Activated naive CD8-positive, alpha-beta T cell treated with anti-CD3 and anti-CD28 coated beads, Interleukin-2, amount 50 U/mL, for 24 hours (primary cell): ENCODE data around the gene CDH4.

ENCODE experiments used
- ATAC-seq: fragments of 150-1000 bp; cut with Tn5 transposase; one replicate; pipeline ENCODE4 v1.10.0; 2021
- DNase-seq: peaks from one replicate; pipeline ENCODE4 v3.0.0; 2021
- H3K27ac Mint-ChIP-seq: one replicate; pipeline ENCODE4 v1.8.0; 2021; ENCODE audit warnings: mild to moderate bottlenecking, mixed read lengths
- H3K27me3 Mint-ChIP-seq: one replicate; pipeline ENCODE4 v1.8.0; 2021; ENCODE audit warnings: mixed read lengths
- H3K36me3 Mint-ChIP-seq: one replicate; pipeline ENCODE4 v1.8.0; 2021; ENCODE audit warnings: low read depth, mixed read lengths
- H3K4me1 Mint-ChIP-seq: one replicate; pipeline ENCODE4 v1.8.0; 2021; ENCODE audit warnings: mixed read lengths
- H3K4me3 Mint-ChIP-seq: one replicate; pipeline ENCODE4 v1.8.0; 2021; ENCODE audit warnings: mild to moderate bottlenecking, moderate library complexity, mixed read lengths
- H3K9me3 Mint-ChIP-seq: one replicate; pipeline ENCODE4 v1.8.0; 2021; ENCODE audit warnings: mixed read lengths

Gene CDH4

DNA sequence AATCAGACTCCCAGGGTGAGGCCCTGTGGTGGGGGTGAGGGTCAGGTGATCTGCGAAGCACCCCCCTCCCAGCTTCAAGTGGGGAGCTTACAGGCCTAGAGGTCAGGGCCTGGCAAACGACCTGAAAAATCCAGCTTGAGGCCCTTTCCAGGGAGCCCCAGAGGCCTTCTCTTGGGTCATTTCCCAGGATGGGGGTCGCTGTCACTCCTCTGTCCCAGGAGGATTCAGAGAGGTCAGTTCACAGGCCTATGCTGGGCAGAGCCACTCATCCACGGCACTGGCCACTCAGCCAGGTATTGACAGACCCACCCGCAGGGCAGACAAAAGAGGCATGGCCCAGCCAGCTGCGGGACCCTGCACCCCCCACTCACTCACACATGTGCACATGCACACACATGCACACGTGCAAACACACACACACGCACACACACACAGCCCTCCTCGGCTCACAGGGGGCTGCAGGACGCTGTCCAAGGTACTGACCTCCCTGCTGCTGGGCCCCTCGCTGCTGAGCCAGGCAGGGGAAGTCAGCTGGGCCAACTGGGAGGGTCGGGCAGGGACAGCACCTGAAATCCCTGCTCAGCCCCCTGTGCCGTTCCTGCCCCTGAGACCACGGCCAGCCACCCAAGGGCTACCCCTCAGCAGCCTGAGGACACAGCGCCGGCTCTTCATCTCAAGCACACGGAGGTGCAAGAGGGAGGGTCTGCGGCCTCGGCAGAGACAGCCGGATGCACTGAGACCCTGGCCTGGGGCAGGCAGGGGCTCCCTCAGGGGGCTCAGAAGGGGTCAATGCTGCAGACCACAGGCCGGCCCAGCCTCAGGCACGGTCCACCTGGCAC is 699.9 kb downstream of the CDH4 start:
- DNase-seq (no peak), ATAC-seq (peak; percentile 28)
- peaks cover 3% of the 10 kb centered on the region for H3K27me3 Mint-ChIP-seq
- H3K4me3 Mint-ChIP-seq, result no peak overlapping the region
- no peaks in the 10 kb centered on the region for H3K4me1 Mint-ChIP-seq
- H3K9me3 Mint-ChIP-seq, result no peaks in the 10 kb centered on the region
- H3K36me3 Mint-ChIP-seq, result no peaks in the 10 kb centered on the region
- H3K27ac Mint-ChIP-seq, result no peak overlapping the region

DNA sequence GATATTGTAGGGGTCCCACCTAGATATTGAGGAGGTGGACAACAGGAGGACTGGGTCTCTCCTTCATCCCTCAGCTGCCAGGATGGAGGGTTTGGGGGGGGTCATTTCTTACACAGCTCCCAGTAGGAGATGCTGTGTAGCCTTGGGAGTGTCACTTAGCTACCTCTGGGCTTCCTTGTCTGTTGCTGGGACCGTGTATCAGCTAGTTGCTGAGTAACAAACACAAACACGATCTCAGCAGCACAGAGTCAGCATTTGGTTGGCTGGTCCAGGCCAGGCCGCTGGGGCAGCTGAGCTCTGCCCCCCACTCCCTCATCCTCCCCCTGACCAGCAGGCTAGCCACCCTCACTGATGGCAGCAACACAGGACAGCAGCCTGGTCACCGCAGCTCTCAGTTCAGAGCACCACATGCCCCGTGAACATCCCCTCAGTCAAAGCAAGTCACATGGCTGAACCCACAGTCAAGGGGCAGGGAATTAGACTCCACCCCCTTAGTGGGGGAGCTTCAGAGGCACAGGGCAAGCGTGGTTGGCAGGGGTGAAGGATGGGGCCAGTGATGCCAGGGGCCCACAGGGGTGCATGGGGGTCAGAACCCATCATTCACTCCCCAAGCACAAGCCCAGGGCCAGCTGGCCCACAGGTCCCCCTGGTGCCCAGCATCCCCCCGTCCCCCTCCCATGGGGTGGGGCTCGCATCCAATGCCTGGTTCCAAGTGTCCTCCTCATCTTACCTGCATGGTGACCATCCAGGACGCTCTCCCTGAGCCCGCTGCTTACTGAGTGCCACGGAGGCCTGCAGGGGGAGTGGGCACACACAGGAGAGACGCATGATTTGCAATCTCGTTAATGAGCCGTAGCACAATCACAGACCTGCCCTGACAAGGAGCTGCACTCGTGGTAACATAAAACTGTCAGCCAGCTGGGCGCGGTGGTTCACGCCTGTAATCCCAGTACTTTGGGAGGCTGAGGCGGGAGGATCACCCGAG is 701.3 kb downstream of the CDH4 start:
- Mint-ChIP-seq H3K27ac (no peak overlapping the region), H3K9me3 (no peaks in the 10 kb centered on the region), H3K27me3 (peaks cover 3% of the 10 kb centered on the region), H3K36me3 (no peaks in the 10 kb centered on the region), H3K4me1 (peaks cover 4% of the 10 kb centered on the region), H3K4me3 (no peak overlapping the region)
- DNase-seq (no peak), ATAC-seq (no peak)

DNA sequence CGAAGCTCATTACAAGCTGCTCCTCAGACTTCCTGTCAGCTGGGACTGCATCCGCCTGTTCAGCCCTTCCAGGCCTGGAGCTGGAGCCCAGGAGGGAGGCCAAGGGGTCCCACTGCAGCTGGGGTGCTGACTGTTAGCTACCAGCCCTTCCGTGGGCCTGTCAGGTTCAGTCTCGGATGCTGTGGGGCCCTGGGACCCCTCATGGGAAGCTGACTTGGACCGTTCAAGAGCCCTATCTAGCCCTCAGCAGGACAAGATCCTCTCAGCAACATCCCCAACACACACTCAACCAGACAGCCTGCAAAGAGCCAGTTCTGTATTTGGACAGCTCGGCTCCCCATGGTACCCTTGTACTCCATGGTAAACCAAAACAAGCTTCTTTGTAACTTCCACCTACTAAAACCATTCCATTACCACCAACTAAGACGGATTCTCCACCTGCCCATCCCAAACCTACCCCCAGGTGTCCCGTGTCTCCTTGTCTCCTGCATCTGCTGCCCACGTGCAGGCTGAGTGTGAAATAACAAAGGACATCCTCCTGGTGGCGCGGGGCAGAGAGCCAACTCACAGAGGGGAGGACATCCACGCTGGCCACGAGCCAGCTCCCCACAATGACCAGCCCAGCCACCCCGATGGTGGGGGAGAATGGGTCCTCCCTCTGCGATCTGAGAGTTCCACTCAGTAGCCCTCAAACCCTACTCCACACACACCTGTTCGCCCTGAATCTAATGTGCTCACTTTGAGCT is 702.4 kb downstream of the CDH4 start:
- peaks cover 3% of the 10 kb centered on the region for H3K27me3 Mint-ChIP-seq
- H3K9me3 Mint-ChIP-seq, result no peaks in the 10 kb centered on the region
- peaks cover 12% of the 10 kb centered on the region for H3K4me1 Mint-ChIP-seq
- no peak for ATAC-seq
- no peaks in the 10 kb centered on the region for H3K36me3 Mint-ChIP-seq
- H3K27ac Mint-ChIP-seq, result no peak overlapping the region
- no peak for DNase-seq
- H3K4me3 Mint-ChIP-seq, result no peak overlapping the region

DNA sequence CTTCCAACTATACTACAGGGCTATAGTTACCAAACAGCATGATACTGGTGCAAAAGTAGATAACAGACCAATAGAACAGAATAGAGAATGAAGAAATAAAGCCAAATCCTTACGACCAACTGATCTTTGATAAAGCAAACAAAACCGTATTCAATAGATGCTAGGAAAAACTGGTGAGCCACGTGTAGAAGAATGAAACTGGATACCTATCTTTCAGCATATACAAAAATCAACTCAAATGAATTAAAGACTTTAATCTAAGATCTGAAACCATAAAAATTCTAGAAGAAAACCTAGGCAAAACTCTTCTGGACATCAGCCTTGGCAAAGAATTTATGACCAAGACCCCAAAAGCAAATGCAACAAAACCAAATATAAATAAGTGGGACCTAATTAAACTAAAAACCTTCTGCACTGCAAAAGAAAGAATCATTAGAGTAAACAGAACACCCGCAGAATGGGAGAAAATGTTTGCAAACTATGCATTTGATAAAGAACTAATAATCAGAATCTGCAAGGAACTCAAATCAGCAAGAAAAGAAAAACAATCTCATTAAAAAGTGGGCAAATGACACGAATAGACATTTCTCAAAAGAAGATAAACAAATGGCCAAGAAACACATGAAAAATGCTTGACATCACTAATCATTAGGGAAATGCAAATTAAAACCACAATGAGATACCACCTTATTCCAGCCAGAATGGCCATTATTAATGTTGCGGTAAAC is 703.8 kb downstream of the CDH4 start:
- no peak overlapping the region for H3K27ac Mint-ChIP-seq

DNA sequence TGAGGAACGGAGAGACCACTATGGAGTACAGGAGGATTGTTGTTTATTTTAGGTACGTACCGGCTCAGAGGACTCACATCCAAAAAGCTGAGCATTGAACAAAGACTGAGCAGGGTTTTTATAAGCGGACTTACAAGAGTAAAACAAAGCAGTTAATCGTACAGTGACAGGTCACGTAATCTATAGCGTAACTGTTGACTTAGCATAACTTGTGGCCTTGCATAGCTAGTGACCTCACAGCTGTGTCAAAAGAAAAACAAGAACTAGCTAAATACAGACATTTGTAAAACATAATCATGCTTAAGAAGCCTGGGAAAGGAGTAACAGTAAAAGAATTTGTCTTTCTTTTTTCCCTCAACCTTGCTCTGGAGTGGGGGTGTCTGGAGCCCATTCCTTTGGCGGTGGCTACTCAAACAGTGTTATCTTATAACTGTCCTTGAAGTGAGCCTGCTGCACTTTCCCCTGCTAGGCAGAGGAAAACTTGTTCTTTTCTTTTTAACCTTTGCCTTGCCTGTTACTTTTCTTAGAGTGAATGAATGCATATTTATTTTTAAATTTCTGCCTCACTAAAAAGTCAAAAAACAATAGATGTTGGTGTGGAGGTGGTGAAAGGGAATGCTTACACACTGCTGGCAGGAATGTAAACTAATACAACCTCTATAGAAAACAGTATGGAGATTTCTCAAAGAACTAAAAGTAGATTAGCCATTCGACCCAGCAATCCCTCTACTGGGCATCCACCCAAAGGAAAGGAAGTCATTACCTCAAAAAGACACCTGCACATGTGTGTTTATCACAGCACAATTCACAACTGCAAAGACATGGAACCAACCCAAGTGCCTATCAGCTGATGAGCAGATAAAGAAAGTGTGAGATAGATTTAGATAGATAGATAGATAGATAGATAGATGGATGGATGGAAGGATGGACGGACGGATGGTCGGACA is 704.6 kb downstream of the CDH4 start:
- H3K27me3 Mint-ChIP-seq, result peaks cover 3% of the 10 kb centered on the region
- ATAC-seq (no peak), DNase-seq (no peak)
- no peak overlapping the region for H3K4me3 Mint-ChIP-seq
- no peaks in the 10 kb centered on the region for H3K36me3 Mint-ChIP-seq
- H3K9me3 Mint-ChIP-seq, result no peaks in the 10 kb centered on the region
- no peak overlapping the region for H3K27ac Mint-ChIP-seq
- peaks cover 12% of the 10 kb centered on the region for H3K4me1 Mint-ChIP-seq

More for the DNA sequence above, 703.8 kb downstream of the CDH4 start:
- H3K36me3 Mint-ChIP-seq, result no peaks in the 10 kb centered on the region
- DNase-seq (no peak), ATAC-seq (no peak)
- H3K4me3 Mint-ChIP-seq, result no peak overlapping the region
- H3K27me3 Mint-ChIP-seq, result peaks cover 3% of the 10 kb centered on the region
- no peaks in the 10 kb centered on the region for H3K9me3 Mint-ChIP-seq
- peaks cover 12% of the 10 kb centered on the region for H3K4me1 Mint-ChIP-seq

DNA sequence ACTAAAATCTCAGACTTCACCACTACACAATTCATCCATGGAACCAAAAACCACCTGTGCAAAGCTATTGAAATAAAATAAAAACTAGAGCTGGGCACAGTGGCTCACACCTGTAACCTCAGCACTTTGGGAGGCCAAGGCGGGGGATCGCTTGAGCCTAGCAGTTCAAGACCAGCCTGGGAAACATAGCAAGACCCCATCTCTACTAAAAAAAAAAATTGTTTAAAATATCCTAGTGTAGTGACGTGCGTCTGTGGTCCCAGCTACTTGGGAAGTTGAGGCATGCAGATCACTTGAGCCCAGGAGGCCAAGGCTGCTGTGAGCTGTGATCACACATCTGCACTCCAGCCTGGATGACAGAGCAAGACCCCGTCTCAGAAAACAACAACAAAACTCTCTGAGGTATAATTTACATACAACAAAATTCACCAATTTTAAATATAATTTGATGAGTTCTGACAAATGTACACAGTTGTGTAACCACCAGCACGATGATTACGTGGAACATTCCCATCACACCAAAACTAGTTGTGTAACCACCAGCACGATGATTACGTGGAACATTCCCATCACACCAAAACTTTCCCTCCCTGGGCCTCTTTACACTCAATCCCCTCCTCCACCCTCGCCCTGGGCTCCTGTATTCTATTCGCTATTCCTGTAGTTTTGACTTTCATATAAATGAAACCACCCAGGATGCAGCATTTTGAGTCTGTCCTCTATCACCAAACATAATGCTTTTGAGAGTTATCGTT is 706.1 kb downstream of the CDH4 start:
- Mint-ChIP-seq H3K4me1 (peaks cover 12% of the 10 kb centered on the region), H3K36me3 (no peaks in the 10 kb centered on the region), H3K27ac (no peak overlapping the region), H3K4me3 (no peak overlapping the region), H3K27me3 (no peaks in the 10 kb centered on the region), H3K9me3 (no peaks in the 10 kb centered on the region)
- peak; percentile 61 for ATAC-seq
- DNase-seq, result no peak

DNA sequence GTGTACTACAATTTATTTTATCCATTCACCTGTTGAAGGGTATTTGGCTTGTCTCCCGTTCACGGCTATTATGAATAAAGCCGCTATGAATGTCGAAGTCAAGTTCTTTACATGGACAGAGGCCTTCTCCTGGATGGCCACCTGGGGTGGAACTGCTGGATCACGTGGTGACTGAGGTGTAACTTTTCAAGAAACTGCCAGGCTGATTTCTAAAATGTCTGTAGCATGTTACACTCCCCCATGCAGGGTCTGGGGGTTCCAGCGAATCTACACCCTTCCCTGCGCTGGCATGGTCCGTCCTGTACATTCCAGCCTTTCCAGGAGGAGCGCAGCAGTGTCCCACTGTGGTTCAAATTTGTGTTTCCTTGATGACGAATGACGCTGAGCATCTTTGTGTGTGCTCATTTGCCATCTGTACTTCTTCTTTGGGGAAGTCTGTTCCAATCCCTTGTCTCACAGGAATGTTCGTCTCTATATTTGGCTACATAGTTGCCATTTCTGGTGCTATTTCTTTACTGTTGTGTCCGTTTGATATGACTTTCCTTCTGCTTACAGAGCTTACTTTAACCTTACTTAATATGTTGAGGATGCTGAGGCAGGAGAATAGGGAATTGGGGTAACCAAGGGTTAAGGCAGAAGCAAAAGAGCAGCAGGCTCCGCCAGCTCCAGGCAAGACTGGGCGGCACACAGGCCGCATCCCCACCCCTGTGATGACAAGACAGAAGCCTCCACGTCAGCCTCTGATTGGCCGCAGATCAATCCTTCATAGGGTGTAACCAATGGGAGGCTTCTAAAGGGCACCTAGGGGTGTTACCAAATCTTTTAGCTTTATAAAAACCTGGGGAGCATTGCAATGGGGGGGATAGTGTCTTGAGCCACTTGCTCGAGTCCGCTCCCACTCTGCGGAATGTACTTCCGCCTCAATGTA is 707.0 kb downstream of the CDH4 start:
- Mint-ChIP-seq H3K36me3 (no peaks in the 10 kb centered on the region), H3K27ac (no peak overlapping the region), H3K27me3 (peaks cover 3% of the 10 kb centered on the region), H3K4me1 (peaks cover 12% of the 10 kb centered on the region), H3K9me3 (no peaks in the 10 kb centered on the region), H3K4me3 (no peak overlapping the region)
- no peak for DNase-seq
- ATAC-seq, result no peak

DNA sequence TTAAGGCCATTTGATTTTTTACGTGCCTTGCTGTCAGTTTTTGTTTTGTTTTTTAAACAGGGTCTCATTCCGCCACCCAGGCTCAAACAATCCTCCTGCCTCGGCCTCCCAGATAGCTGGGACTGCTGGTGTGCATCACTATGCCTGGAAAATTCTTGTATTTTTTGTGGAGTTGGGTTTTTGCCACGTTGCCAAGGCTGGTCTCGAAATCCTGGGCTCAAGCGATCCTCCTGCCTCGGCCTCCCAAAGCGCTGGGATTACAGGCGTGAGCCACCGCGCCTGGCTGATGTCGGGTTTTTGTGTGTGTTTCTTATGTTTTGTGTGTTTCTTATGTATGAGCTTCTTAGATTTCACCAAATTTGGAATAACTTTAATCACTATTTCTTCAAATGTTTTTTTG is 708.8 kb downstream of the CDH4 start:
- peaks cover 12% of the 10 kb centered on the region for H3K4me1 Mint-ChIP-seq
- no peak overlapping the region for H3K27ac Mint-ChIP-seq
- no peaks in the 10 kb centered on the region for H3K36me3 Mint-ChIP-seq

DNA sequence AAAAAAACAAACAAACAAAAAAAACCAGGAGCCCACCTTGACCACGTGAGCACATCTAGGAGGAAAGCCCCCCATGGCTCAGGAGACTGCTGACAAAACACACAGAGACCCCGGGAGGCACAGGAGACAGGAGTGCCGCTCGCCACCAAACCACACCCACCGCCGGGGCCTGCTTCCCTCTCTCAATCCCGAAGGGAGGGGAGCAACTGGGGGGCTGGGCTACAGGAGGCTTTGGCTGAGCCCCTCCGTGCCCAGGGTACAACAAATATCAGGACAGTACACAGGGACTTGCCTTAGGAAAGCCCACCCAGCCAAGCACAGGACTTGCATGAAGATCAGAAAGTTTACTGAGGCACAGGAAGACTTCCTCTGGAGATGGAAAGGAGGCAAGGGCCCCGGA is 711.1 kb downstream of the CDH4 start:
- no peaks in the 10 kb centered on the region for H3K36me3 Mint-ChIP-seq
- peaks cover 10% of the 10 kb centered on the region for H3K4me1 Mint-ChIP-seq
- DNase-seq (no peak), ATAC-seq (no peak)
- H3K4me3 Mint-ChIP-seq, result no peak overlapping the region
- peaks cover 17% of the 10 kb centered on the region for H3K27me3 Mint-ChIP-seq
- no peaks in the 10 kb centered on the region for H3K9me3 Mint-ChIP-seq
- H3K27ac Mint-ChIP-seq, result no peak overlapping the region

More for the DNA sequence above, 708.8 kb downstream of the CDH4 start:
- DNase-seq, result no peak
- no peak overlapping the region for H3K4me3 Mint-ChIP-seq
- H3K27me3 Mint-ChIP-seq, result peaks cover 10% of the 10 kb centered on the region
- H3K9me3 Mint-ChIP-seq, result no peaks in the 10 kb centered on the region
- ATAC-seq, result no peak

DNA sequence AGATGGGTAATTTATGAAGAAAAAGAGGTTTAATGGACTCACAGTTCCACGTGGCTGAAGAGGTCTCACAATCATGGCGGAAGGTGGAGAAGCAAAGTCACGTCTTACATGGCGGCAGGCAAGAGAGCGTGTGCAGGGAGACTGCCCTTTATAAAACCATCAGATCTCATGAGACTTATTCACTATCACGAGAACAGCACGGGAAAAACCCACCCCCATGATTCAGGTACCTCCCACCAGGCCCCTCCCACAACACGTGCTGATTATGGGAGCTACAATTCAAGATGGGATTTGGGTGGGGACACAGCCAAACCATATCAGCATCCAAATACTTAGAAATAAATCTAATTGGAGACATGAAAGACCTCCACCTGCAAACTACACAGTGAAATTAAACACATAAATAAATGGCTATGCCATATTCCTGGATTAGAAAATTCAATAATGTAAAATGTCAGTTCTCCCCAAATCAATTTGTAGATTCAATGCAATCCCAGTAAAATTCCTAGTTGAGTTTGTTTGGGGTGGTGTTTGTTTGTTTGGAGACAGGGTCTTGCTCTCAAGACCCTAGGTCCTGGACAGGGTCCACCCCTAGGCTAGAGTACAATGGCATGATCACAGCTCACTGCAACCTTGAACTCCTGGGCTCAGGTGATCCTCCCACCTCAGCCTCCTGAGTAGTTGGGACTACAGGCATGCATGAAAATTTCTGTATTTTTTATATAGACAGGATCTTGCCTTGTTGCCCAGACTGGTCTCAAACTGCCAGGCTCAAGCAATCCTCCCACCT is 712.0 kb downstream of the CDH4 start:
- peaks cover 1% of the 10 kb centered on the region for H3K4me1 Mint-ChIP-seq
- peaks cover 17% of the 10 kb centered on the region for H3K27me3 Mint-ChIP-seq
- no peaks in the 10 kb centered on the region for H3K9me3 Mint-ChIP-seq
- H3K36me3 Mint-ChIP-seq, result no peaks in the 10 kb centered on the region
- ATAC-seq (no peak), DNase-seq (no peak)
- no peak overlapping the region for H3K4me3 Mint-ChIP-seq
- no peak overlapping the region for H3K27ac Mint-ChIP-seq
